Measurements from ENCODE around the gene GPHA2.

GPHA2 gene

GRCh38 chr11:64930340-64930739 is 5.4 kb downstream of the GPHA2 start:
- no peak for DNase-seq (ENCODE audit: low read depth)

GRCh38 chr11:64929625-64930024 is 6.1 kb downstream of the GPHA2 start:
- no peak for DNase-seq (ENCODE audit: low read depth)

- no peak for DNase-seq (ENCODE audit: low read depth)
These were observed 6.7 kb downstream of the GPHA2 start for GRCh38 chr11:64928957-64929356.

- no peak for DNase-seq (ENCODE audit: low read depth)
These were observed 9.0 kb downstream of the GPHA2 start for GRCh38 chr11:64926689-64927088.

GRCh38 chr11:64925536-64926436 is 9.9 kb downstream of the GPHA2 start:
- no peak for DNase-seq (ENCODE audit: low read depth)

- DNase-seq (ENCODE audit: low read depth) = no peak
These were observed 10.8 kb downstream of the GPHA2 start for GRCh38 chr11:64924910-64925284.

DNA sequence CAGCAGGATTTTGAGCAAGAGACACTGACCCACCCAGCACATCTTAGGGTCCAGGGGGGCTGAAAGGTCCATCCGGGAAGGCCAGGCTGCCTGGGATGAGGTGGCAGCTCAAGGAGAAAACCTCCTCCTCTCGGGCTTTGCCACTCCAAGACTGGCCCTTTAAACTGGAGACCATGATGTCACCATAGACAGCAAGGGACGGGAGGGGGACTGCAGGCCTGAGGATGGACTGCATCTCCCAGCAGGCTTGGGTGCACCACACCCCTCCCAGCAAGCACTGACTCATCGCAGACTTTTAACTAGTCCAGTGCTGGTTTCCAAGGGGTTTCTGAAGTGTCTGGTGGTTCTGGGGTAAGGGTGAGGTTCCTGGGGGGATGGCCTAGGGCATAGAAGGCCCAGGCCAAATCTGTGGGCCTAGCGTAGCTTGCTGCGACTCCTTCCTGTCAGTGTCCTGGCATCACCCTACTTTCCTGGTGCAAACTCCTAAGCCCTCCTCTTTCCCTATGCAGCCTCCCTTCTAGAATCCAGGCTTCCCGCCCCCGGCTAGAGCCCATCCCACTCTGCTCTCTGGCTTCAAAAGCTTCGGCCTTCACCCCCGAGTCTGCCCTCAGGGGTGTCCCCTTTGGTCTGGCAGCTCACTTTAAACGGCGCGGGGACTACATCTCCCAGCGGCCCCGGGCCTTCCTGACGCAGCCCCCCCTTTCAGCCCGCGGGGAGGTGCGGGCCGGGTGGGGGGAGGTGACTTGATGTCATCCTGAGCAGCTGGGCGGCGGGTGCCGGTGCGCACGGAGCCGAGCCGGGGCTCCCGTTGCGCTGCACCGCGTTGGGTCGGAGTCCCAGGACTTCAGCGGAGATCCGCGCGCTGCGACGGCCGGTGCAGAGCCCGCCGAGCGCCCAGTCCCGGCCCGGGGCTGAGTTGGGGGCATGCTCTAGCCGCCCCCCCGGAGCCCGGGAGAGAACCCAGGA is 11.5 kb downstream of the GPHA2 start, which contains the start of gene PPP2R5B:
PPP2R5B (plus strand) TSS at position 746 of the 966 bp plus-strand sequence. CDS start 1,046 bp downstream, outside the sequence.
- DNase-seq (ENCODE audit: low read depth) = peak; percentile 90

DNA sequence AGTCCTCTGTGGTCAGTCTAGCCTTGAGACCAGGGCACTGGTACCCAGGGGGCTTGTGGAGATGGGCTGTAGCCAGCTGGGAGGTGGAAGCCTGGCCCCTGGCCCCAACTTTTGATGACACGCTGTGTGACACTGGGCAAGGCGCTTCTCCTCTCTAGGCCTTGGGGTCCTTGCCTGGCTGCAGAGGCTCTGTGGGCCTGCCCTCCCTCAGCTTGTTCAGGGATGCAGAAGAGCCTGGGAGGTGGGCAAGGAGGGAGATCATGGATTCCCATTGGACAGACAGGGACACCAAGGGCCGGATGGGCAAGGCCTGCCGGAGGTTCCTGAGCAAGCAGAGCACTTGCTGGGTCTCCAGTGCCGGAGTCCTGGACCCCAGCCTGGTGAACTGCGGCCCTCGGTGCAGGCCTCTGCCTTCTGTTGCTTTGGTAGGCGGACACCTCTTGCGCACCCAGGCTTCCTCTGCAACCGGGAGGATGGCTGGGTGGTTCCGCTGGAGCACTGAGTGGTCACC is 12.5 kb downstream of the GPHA2 start:
- DNase-seq (ENCODE audit: low read depth) = no peak

- DNase-seq (ENCODE audit: low read depth) = no peak
These were observed 14.3 kb downstream of the GPHA2 start for GRCh38 chr11:64921384-64921783.

DNA sequence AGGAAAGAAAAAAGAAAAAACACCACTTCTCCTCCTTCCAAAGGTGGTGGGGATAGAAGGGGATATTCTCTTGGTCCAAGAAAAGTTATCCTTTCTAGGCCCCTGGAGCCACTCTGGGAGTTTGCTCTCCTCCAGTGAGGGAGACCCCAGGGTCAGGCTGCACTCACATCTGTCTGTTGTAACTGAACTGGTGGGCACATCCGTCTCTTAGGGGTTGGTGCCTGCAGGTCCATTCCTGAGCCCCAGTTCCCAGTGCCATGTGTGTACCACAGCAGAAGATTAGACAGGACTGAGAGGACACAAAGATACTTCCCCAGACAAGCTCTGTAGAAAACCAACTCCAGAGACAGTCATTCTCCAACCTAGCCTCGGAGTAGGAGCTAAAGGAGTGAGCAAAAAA is 15.6 kb downstream of the GPHA2 start:
- DNase-seq (ENCODE audit: low read depth) = no peak

- no peak for DNase-seq (ENCODE audit: low read depth)
These were observed 16.1 kb downstream of the GPHA2 start for GRCh38 chr11:64919627-64920026.

DNA sequence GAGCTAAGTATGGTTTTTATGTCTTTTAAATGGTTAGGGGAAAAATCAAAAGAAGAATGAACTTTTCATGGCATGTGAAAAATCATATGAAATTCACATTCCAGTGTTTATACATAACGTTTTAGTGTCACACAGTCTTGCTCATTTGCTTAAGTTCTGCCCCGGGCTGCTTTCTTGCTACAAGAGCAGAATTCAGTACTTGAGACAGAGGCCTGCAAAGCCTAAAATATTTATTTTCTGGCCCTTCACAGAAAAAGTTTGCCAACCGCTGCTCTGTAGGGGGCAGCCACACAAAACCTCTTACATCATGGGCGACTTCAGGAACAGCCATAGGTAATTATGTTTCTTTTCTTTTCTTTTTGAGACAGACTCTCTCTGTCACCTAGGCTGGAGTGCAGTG is 17.7 kb downstream of the GPHA2 start:
- DNase-seq (ENCODE audit: low read depth) = no peak

DNA sequence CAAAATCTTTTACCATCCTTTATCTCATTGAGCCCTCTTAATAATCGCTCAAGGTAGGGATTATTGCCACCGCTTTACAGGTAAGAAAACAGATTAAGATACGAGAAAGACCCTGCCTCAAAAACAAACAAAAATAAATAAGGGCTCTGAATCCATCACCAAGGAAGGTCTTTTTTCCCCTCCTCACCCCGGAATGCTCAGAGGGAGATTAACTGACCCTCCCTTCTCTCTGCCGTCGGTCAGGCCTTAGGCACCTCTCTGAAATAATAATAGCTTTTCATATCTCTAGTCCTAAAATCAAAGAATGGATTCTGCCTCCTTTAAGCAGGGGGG is 18.1 kb downstream of the GPHA2 start:
- DNase-seq (ENCODE audit: low read depth) = no peak

- peak; percentile 98 for DNase-seq (ENCODE audit: low read depth)
These were observed 18.7 kb downstream of the GPHA2 start, which contains the start of gene ATG2A for GRCh38 chr11:64916775-64917662. Gene ATG2A, minus strand, starts transcription at chr11:64917209. Its CDS starts 74 bp downstream, at chr11:64917135.

GRCh38 chr11:64916040-64916774 is 19.5 kb downstream of the GPHA2 start:
- DNase-seq (ENCODE audit: low read depth) = no peak

- no peak for DNase-seq (ENCODE audit: low read depth)
These were observed 20.3 kb downstream of the GPHA2 start for GRCh38 chr11:64915376-64915887.

DNA sequence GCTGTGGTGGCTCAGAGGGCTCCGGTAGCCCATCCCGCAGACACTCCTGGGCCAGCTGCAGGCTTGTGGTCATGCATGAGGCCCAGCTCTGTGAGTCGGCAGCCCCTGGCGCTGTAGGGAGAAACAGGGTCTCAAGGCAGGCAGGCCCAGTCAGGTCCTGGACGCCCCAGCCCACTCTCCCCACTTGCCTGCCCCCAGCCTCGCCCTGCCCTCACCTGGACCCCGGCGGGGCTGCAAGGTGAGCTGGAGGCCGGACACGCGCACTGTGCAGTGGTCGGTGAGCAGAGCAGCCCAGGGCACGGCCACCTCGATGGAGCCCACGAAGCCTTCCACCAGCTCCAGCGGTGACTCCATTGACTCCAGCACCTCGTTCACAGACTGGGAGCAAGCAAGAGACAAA is 21.6 kb downstream of the GPHA2 start:
- DNase-seq (ENCODE audit: low read depth) = no peak

DNA sequence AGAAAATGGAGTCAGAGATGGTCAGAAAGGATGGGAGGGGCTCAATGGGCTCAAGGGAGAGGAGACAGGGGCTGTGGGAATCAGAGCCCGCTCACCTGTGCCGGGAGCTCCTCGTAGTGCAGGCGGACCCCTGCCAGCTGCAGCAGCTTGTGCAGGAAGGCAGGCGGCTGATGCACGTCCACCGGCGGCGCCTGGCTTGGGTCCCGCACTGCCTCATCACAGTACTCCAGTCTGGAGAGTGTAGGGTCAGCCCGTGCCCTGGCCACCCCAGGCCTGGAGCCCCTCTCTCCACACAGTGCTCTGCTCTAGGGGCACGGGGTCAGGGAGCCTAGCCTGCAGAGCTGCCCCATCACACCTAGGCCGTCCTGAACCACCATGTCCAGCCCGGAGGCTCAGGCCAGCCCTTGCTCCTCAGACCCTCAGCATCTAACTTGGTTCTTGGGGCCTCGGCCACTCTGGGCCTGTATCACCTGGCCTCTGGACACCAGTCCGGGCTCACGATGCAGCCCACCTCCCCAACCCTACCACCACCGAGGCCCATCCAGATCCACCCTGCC is 22.4 kb downstream of the GPHA2 start:
- DNase-seq (ENCODE audit: low read depth) = no peak

DNA sequence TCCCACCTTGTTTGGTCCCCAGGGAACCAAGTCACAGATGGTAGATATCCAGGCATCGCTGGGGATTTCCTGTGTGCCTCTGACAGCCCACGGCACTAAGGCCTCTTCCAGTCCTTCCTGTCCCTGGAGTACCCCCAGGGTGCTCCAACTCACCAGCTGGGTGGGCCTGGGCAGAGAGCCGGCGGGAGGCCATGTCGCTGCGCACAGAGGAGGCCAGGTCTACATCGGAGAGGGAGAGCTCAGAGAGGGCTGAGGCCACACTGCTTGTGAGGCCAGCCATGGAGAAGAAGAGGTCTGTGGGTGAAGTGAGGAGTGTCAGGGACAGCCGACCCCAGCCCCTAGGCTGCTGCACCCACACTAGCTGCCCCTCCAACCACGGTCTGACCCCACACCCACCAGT is 24.0 kb downstream of the GPHA2 start:
- no peak for DNase-seq (ENCODE audit: low read depth)

- no peak for DNase-seq (ENCODE audit: low read depth)
These were observed 24.6 kb downstream of the GPHA2 start for GRCh38 chr11:64911142-64911541.

Measured in T follicular helper cell (primary cell).